ENCODE measurements around the gene TNFRSF19. TPM values are rescaled to one million over a fixed set of nuclear protein-coding genes. Genes with fewer than 3 reads are reported as not detected.

Gene TNFRSF19
- total and polyA plus RNA-seq, 3 donors from 2014 or later = 5.7 to 8.4 (median 6.2) TPM

- TF ChIP-seq POLR2A (IDR thresholded peaks at IDR 0.05) (no peak), CTCF (IDR thresholded peaks at IDR 0.05) (no peak)
- intact Hi-C loops (cut with DNase I; ENCODE audit: low total_unique reads) = loop anchor here (10.0 kb wide), 1 partner anchor 114 kb away; no protein-coding TSS in a partner anchor
- 0 to 1% methylated on average over 15 to 19 of the region's 82 CpGs for WGBS, 2 donors
Measured at GRCh38 chr13:23579072-23579895, 9.1 kb downstream of the TNFRSF19 start.

GRCh38 chr13:23579896-23580683 is 9.9 kb downstream of the TNFRSF19 start:
- WGBS, 2 donors = 4 to 8% methylated on average over 21 to 22 of the region's 22 CpGs
- H3K27ac ChIP-seq = peak overlapping the region in 1 of 2 donors; percentile 52
- no peaks in the 10 kb centered on the region for H3K9me3 ChIP-seq
- H3K36me3 ChIP-seq (ENCODE audit: low read depth, missing control alignments) = no peaks in the 10 kb centered on the region
- intact Hi-C loops (cut with DNase I; ENCODE audit: low total_unique reads) = loop anchor here (10.0 kb wide), 1 partner anchor 115 kb away; no protein-coding TSS in a partner anchor
- TF ChIP-seq CTCF (IDR thresholded peaks at IDR 0.05) = no peak
- no peak for TF ChIP-seq POLR2A (IDR thresholded peaks at IDR 0.05)
- H3K27me3 ChIP-seq = no peaks in the 10 kb centered on the region
- H3K4me1 ChIP-seq = no peaks in the 10 kb centered on the region
- DNase-seq = no peak
- H3K4me3 ChIP-seq = peak overlapping the region; percentile 89 to 96

More at GRCh38 chr13:23579072-23579895, 9.1 kb downstream of the TNFRSF19 start:
- peak overlapping the region; percentile 89 to 96 for H3K4me3 ChIP-seq
- no peaks in the 10 kb centered on the region for H3K36me3 ChIP-seq (ENCODE audit: low read depth, missing control alignments)
- peak; percentile 96 for DNase-seq
- no peaks in the 10 kb centered on the region for H3K27me3 ChIP-seq
- H3K9me3 ChIP-seq = no peaks in the 10 kb centered on the region
- H3K27ac ChIP-seq = peak overlapping the region; percentile 87 to 88
- H3K4me1 ChIP-seq = no peaks in the 10 kb centered on the region

GRCh38 chr13:23580684-23581060 is 10.5 kb downstream of the TNFRSF19 start:
- H3K4me3 ChIP-seq = no peak overlapping the region

GRCh38 chr13:23583491-23583890 is 13.3 kb downstream of the TNFRSF19 start:
- DNase-seq = no peak
- Histone ChIP-seq H3K36me3 (ENCODE audit: low read depth, missing control alignments) (no peaks in the 10 kb centered on the region), H3K4me1 (no peaks in the 10 kb centered on the region), H3K27me3 (no peaks in the 10 kb centered on the region), H3K27ac (no peak overlapping the region), H3K4me3 (no peak overlapping the region), H3K9me3 (no peaks in the 10 kb centered on the region)
- TF ChIP-seq POLR2A (IDR thresholded peaks at IDR 0.05) = no peak
- TF ChIP-seq CTCF (IDR thresholded peaks at IDR 0.05) = no peak
- intact Hi-C loops (cut with DNase I; ENCODE audit: low total_unique reads) = no loop called here

More at GRCh38 chr13:23580684-23581060, 10.5 kb downstream of the TNFRSF19 start:
- no peak for DNase-seq
- Histone ChIP-seq H3K9me3 (no peaks in the 10 kb centered on the region), H3K27me3 (no peaks in the 10 kb centered on the region), H3K27ac (no peak overlapping the region), H3K4me1 (no peaks in the 10 kb centered on the region), H3K36me3 (ENCODE audit: low read depth, missing control alignments) (no peaks in the 10 kb centered on the region)
- intact Hi-C loops (cut with DNase I; ENCODE audit: low total_unique reads) = no loop called here
- no peak for TF ChIP-seq POLR2A (IDR thresholded peaks at IDR 0.05)
- no peak for TF ChIP-seq CTCF (IDR thresholded peaks at IDR 0.05)
- 29 to 57% methylated on average over 1 of the region's 1 CpG for WGBS, 2 donors

All from testis (tissue), 3 donors.